AG04450 (cell line): ENCODE measurements around the gene ZNF446. TPM values are rescaled to one million over a fixed set of nuclear protein-coding genes. Genes with fewer than 3 reads are reported as not detected.
A peak's percentile ranks its signal among the peaks of the same experiment; 100 is the strongest.

Experiments
- CTCF ChIA-PET: fragments of 300-600, 350-600 bp; formaldehyde crosslinking; extraction: SDS; loops from one replicate; lab custom pipeline; 2022; ENCODE audit warnings: antibody characterized with exemption, inconsistent platforms; lab: Charles Lee
- POLR2A ChIA-PET: fragments of 350-600 bp; formaldehyde crosslinking; extraction: SDS; loops from one replicate; lab custom pipeline; 2021; ENCODE audit warnings: antibody characterized with exemption, inconsistent platforms; lab: Yijun Ruan, JAX
- DNase-seq: peaks from one replicate; pipeline ENCODE4 v3.0.0-alpha.2; 2011; ENCODE audit warnings: low read depth, low spot score
- H3K27ac ChIP-seq: one replicate; pipeline ENCODE4 v1.5.1; 2012; ENCODE audit warnings: low read depth, low read length, control low read depth
- H3K27me3 ChIP-seq: one replicate; pipeline ENCODE4 v1.6.0; 2012; ENCODE audit warnings: low read length; ENCODE audit not compliant: control insufficient read depth, insufficient read depth
- H3K4me3 ChIP-seq: 2 replicates; pipeline ENCODE4 v1.5.1; 2011; ENCODE audit warnings: mild to moderate bottlenecking, low read depth, low read length, control low read depth
- H3K9me3 ChIP-seq: 2 replicates; pipeline ENCODE4 v1.5.1; 2012; ENCODE audit warnings: low read length; ENCODE audit not compliant: control insufficient read depth, insufficient read depth
- polyA plus RNA-seq: library from polyadenylated mRNA; depleted of rRNA; stranded (reverse); fragments of >200 nt; gene quantifications from 2 replicates; pipeline ENCODE4 v1.2.3, GENCODE V29; 2011
- TF ChIP-seq, protein P1 (sequence below): IDR thresholded peaks from 2 replicates; pipeline ENCODE4 v1.5.1; 2011; ENCODE audit warnings: low read depth, low read length, control low read depth, inconsistent platforms

The ZNF446 gene
- polyA plus RNA-seq, 1 experiment = 3.7 TPM

- Histone ChIP-seq H3K27me3 (no peaks in the 10 kb centered on the region), H3K27ac (no peak overlapping the region), H3K4me3 (no peak overlapping the region), H3K9me3 (no peaks in the 10 kb centered on the region)
- ChIA-PET POLR2A (no interaction called here), CTCF (no interaction called here)
- no peak for DNase-seq
- TF ChIP-seq, protein P1, sequence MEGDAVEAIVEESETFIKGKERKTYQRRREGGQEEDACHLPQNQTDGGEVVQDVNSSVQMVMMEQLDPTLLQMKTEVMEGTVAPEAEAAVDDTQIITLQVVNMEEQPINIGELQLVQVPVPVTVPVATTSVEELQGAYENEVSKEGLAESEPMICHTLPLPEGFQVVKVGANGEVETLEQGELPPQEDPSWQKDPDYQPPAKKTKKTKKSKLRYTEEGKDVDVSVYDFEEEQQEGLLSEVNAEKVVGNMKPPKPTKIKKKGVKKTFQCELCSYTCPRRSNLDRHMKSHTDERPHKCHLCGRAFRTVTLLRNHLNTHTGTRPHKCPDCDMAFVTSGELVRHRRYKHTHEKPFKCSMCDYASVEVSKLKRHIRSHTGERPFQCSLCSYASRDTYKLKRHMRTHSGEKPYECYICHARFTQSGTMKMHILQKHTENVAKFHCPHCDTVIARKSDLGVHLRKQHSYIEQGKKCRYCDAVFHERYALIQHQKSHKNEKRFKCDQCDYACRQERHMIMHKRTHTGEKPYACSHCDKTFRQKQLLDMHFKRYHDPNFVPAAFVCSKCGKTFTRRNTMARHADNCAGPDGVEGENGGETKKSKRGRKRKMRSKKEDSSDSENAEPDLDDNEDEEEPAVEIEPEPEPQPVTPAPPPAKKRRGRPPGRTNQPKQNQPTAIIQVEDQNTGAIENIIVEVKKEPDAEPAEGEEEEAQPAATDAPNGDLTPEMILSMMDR = no peak
Observed at GRCh38 chr19:58471736-58472135, 4.4 kb upstream of the ZNF446 start.

GRCh38 chr19:58473775-58474174, 2.4 kb upstream of the ZNF446 start:
- no peak for DNase-seq
- H3K4me3 ChIP-seq = no peak overlapping the region
- no peak overlapping the region for H3K27ac ChIP-seq
- ChIA-PET POLR2A (no interaction called here), CTCF (no interaction called here)
- TF ChIP-seq, protein P1 = no peak
- no peaks in the 10 kb centered on the region for H3K27me3 ChIP-seq
- no peaks in the 10 kb centered on the region for H3K9me3 ChIP-seq

- TF ChIP-seq, protein P1 = no peak
- Histone ChIP-seq H3K4me3 (no peak overlapping the region), H3K27me3 (no peaks in the 10 kb centered on the region), H3K27ac (peak overlapping the region; percentile 91), H3K9me3 (no peaks in the 10 kb centered on the region)
- POLR2A ChIA-PET = interaction anchor here (1.7 to 2.1 kb wide), 2 partner anchors 8 to 45 kb away, joined by 5 to 8 read pairs; partner anchors contain the start of genes ZBTB45 and ZNF324
- CTCF ChIA-PET = interaction anchor here (0.7 kb wide), 1 partner anchor 26 kb away, joined by 3 read pairs; no protein-coding TSS in a partner anchor
- DNase-seq = peak; percentile 42
Observed at GRCh38 chr19:58474291-58474996, 1.7 kb upstream of the ZNF446 start.

GRCh38 chr19:58474997-58475713, 997 bp upstream of the ZNF446 start:
- ChIA-PET CTCF (interaction anchor here (0.7 kb wide), 1 partner anchor 25 kb away, joined by 3 read pairs; no protein-coding TSS in a partner anchor), POLR2A (interaction anchor here (0.7 to 2.1 kb wide), 5 partner anchors 9 to 68 kb away, joined by 4 to 8 read pairs (median 5); partner anchors contain the start of genes TRIM28, ZBTB45, ZNF324 and ZNF584)
- H3K9me3 ChIP-seq = no peaks in the 10 kb centered on the region
- H3K27me3 ChIP-seq = no peaks in the 10 kb centered on the region
- DNase-seq = no peak
- peak overlapping the region; percentile 91 for H3K27ac ChIP-seq
- peak overlapping the region; percentile 71 for H3K4me3 ChIP-seq
- TF ChIP-seq, protein P1 = no peak
